K562 (cell line): ENCODE measurements around the gene METRN. TPM values are rescaled to one million over a fixed set of nuclear protein-coding genes. Genes with fewer than 3 reads are reported as not detected.

Experiments
- ARID4B ChIP-seq: sonication (generic); formaldehyde crosslinking; IDR thresholded peaks from 2 replicates; pipeline ENCODE4 v1.8.0; 2022; ENCODE audit warnings: mild to moderate bottlenecking, missing genetic modification reagents
- FIP1L1 ChIP-seq: fragments of 200-400 bp; formaldehyde crosslinking; IDR thresholded peaks from 2 replicates; pipeline ENCODE4 v1.6.1; 2018; ENCODE audit warnings: mild to moderate bottlenecking, low read depth, low read length; ENCODE audit not compliant: poor library complexity, severe bottlenecking
- HCFC1 ChIP-seq: IDR thresholded peaks from 2 replicates; pipeline ENCODE4 v1.6.1; 2012; ENCODE audit warnings: low read depth, low read length, improper control_type of control experiment
- HNRNPLL ChIP-seq: fragments of 200-400 bp; formaldehyde crosslinking; IDR thresholded peaks from 2 replicates; pipeline ENCODE4 v1.6.1; 2017; ENCODE audit warnings: low read length, low read depth, mild to moderate bottlenecking; ENCODE audit not compliant: poor library complexity, severe bottlenecking
- MTA2 ChIP-seq: fragments of 450-650 bp; IDR thresholded peaks from 2 replicates; pipeline ENCODE4 v1.6.1; 2016; ENCODE audit warnings: low read depth
- POLR2G ChIP-seq: fragments of 200-400 bp; formaldehyde crosslinking; IDR thresholded peaks from 2 replicates; pipeline ENCODE4 v1.6.1; 2017; ENCODE audit warnings: low read depth, mild to moderate bottlenecking, antibody characterized with exemption, low read length, moderate library complexity
- RB1 ChIP-seq: fragments of 450-650 bp; IDR thresholded peaks from 2 replicates; pipeline ENCODE4 v1.6.1; 2017; ENCODE audit warnings: low read depth, mild to moderate bottlenecking
- SP1 ChIP-seq: sonication (generic); formaldehyde crosslinking; IDR thresholded peaks from 2 replicates; pipeline ENCODE4 v1.8.1; 2022; ENCODE audit warnings: mild to moderate bottlenecking, missing genetic modification reagents
- UBTF ChIP-seq, 2 experiments: IDR thresholded peaks; 2 replicates each; pipeline ENCODE4 v1.6.1; 2012; ENCODE audit warnings: improper control_type of control experiment in 2 of 2, low read depth in 2 of 2, low read length in 2 of 2, borderline replicate concordance in 1 of 2
- ZBTB11 ChIP-seq, 3 experiments: fragments of 200-800 bp in 1 of 3; fragments of 250-450 bp in 1 of 3; fragments of 450-650 bp in 1 of 3; sonication (Bioruptor Pico) in 1 of 3; sonication (Bioruptor generic) in 1 of 3; formaldehyde crosslinking in 1 of 3; IDR thresholded peaks; 2 replicates each; pipeline versions ENCODE4 v1.6.1 to v1.8.0; 2016 to 2022; ENCODE audit warnings: mild to moderate bottlenecking in 2 of 3, missing genetic modification characterization in 2 of 3, missing compliant biosample characterization in 1 of 3, moderate library complexity in 1 of 3
- ZBTB7A ChIP-seq: IDR thresholded peaks from 2 replicates; pipeline ENCODE4 v1.6.1; 2011; ENCODE audit warnings: low read depth, mild to moderate bottlenecking, low read length, moderate library complexity, borderline replicate concordance; ENCODE audit not compliant: control insufficient read depth
- ZKSCAN1 ChIP-seq: fragments of 150-350 bp; IDR thresholded peaks from 2 replicates; pipeline ENCODE4 v1.6.1; 2016; ENCODE audit warnings: low read depth, low read length
- ZNF395 ChIP-seq: fragments of 200-800 bp; sonication (Bioruptor generic); IDR thresholded peaks from 2 replicates; pipeline ENCODE4 v1.6.1; 2017; ENCODE audit warnings: missing genetic modification characterization, missing compliant biosample characterization
- ZNF766 ChIP-seq: fragments of 200-800 bp; sonication (Bioruptor generic); conservative IDR thresholded peaks from 2 replicates; pipeline ENCODE4 v1.6.1; 2016; ENCODE audit warnings: missing genetic modification characterization, missing compliant biosample characterization
- polyA plus RNA-seq, 8 experiments: library from polyadenylated mRNA; depleted of rRNA in 4 of 8; stranded (reverse) in 5 of 8; unstranded in 3 of 8; fragments of >200 nt; fragmentation: Nextera tagmentation in 2 of 8; fragmentation: Illumina TruSeq in 1 of 8; extraction: Ambion mirVana in 2 of 8; extraction: Trizol in 1 of 8; gene quantifications; 2 replicates each; pipeline versions ENCODE4 v1.2.1 to v1.2.3, GENCODE V29; 2011 to 2014; ENCODE audit warnings: inconsistent platforms in 1 of 8, missing spikeins in 1 of 8
- total RNA-seq, 7 experiments: library from RNA; depleted of rRNA in 6 of 7; stranded (reverse); fragments of >200 nt in 6 of 7; fragmentation: Illumina TruSeq in 2 of 7; extraction: Trizol in 2 of 7; gene quantifications; 2 replicates each; pipeline versions ENCODE4 v1.2.1 to v1.2.3, GENCODE V29; 2011 to 2021; ENCODE audit warnings: low replicate concordance in 1 of 7

Gene METRN
- total and polyA plus RNA-seq, 9 of the 15 experiments (the other 6 are each of a cell fraction or from before 2014, with no cell fraction given), result 0.20 to 89.8 (median 15.4) TPM

GRCh38 chr16:715477-716199 lies 720 bp downstream of the METRN start (continued):
- TF ChIP-seq UBTF (IDR thresholded peaks at IDR 0.05; ENCODE audit: borderline replicate concordance in 1 of 2, low read depth in 2 of 2, low read length in 2 of 2) (peak; percentile 19 to 79; a peak in 1 of 4 replicates), ZBTB7A (peak; percentile 75; the same call in 1 of the 2 replicates), RB1 (no peak), ZKSCAN1 (no peak), HCFC1 (no peak), ZNF395 (no peak), FIP1L1 (peak; percentile 48), POLR2G (peak; percentile 56), ARID4B (CRISPR knock-in tag) (no peak), HNRNPLL (peak; percentile 24), SP1 (CRISPR knock-in tag) (no peak), MTA2 (no peak), ZBTB11 (CRISPR knock-in tag; IDR thresholded peaks at IDR 0.05) (peak in 1 of 3 experiments; percentile 43; a peak in 1 of 6 replicates), ZNF766 (CRISPR knock-in tag) (no peak)
